Measurements from ENCODE around the gene PACSIN2.
A peak's percentile ranks its signal among the peaks of the same experiment; 100 is the strongest.

PACSIN2 gene

GRCh38 chr22:42934338-42934737 is 80.6 kb downstream of the PACSIN2 start:
- H3K27ac ChIP-seq = peak overlapping the region; percentile 61
- no peak for TF ChIP-seq ZFX (IDR thresholded peaks at IDR 0.05; ENCODE audit: borderline replicate concordance)
- no peak for TF ChIP-seq CTCF (IDR thresholded peaks at IDR 0.05)

GRCh38 chr22:42933485-42934091 is 81.4 kb downstream of the PACSIN2 start:
- peak overlapping the region; percentile 61 for H3K27ac ChIP-seq
- TF ChIP-seq CTCF (IDR thresholded peaks at IDR 0.05) (no peak), ZFX (IDR thresholded peaks at IDR 0.05; ENCODE audit: borderline replicate concordance) (no peak)

GRCh38 chr22:42932857-42933484 is 82.0 kb downstream of the PACSIN2 start:
- H3K27ac ChIP-seq = peak overlapping the region; percentile 61
- TF ChIP-seq ZFX (IDR thresholded peaks at IDR 0.05; ENCODE audit: borderline replicate concordance) = no peak
- TF ChIP-seq CTCF (IDR thresholded peaks at IDR 0.05) = no peak

GRCh38 chr22:42932197-42932519 is 82.8 kb downstream of the PACSIN2 start:
- H3K27ac ChIP-seq = no peak overlapping the region
- TF ChIP-seq CTCF (IDR thresholded peaks at IDR 0.05) (no peak), ZFX (IDR thresholded peaks at IDR 0.05; ENCODE audit: borderline replicate concordance) (no peak)

GRCh38 chr22:42931421-42932196 is 83.3 kb downstream of the PACSIN2 start:
- H3K27ac ChIP-seq = 0 out of 2 replicates have a peak overlapping the region, but pooled peaks have one; percentile 7
- TF ChIP-seq ZFX (IDR thresholded peaks at IDR 0.05; ENCODE audit: borderline replicate concordance) (no peak), CTCF (IDR thresholded peaks at IDR 0.05) (no peak)

- peak; percentile 20; the same call in 1 of the 2 replicates for TF ChIP-seq CTCF (IDR thresholded peaks at IDR 0.05)
- TF ChIP-seq ZFX (IDR thresholded peaks at IDR 0.05; ENCODE audit: borderline replicate concordance) = no peak
- H3K27ac ChIP-seq = 0 out of 2 replicates have a peak overlapping the region, but pooled peaks have one; percentile 7
These were observed 84.0 kb downstream of the PACSIN2 start for GRCh38 chr22:42930810-42931420.
